ENCODE results near the gene KDM2A.
"Not testable (repeated sequence)": the region's sequence is repeated elsewhere in the genome, so short reads cannot be mapped to it uniquely, and the experiment has no call there.

KDM2A gene

GRCh38 chr11:67163006-67163405, 43.9 kb downstream of the KDM2A start:
- H3K4me3 ChIP-seq (replicated peaks; ENCODE audit: low read depth, low read length) = no peak overlapping the region
- H3K27me3 ChIP-seq (replicated peaks; ENCODE audit: control insufficient read depth, insufficient read depth, low read length) = no peaks in the 10 kb centered on the region
- H3K36me3 ChIP-seq (ENCODE audit: control insufficient read depth, insufficient read depth, low read length) = peaks cover 2% of the 10 kb centered on the region
- TF ChIP-seq CTCF (IDR thresholded peaks at IDR 0.05; ENCODE audit: insufficient read depth, low read length, poor library complexity, severe bottlenecking) = no peak
- DNase-seq (ENCODE audit: extremely low read depth, insufficient read length) = no peak

- Histone ChIP-seq H3K4me3 (replicated peaks; ENCODE audit: low read depth, low read length) (no peak overlapping the region), H3K27me3 (replicated peaks; ENCODE audit: control insufficient read depth, insufficient read depth, low read length) (no peaks in the 10 kb centered on the region), H3K36me3 (ENCODE audit: control insufficient read depth, insufficient read depth, low read length) (peaks cover 2% of the 10 kb centered on the region)
- DNase-seq (ENCODE audit: extremely low read depth, insufficient read length) = no peak
- no peak for TF ChIP-seq CTCF (IDR thresholded peaks at IDR 0.05; ENCODE audit: insufficient read depth, low read length, poor library complexity, severe bottlenecking)
Observed at GRCh38 chr11:67165623-67166022, 46.6 kb downstream of the KDM2A start.

GRCh38 chr11:67167091-67167490, 48.0 kb downstream of the KDM2A start:
- DNase-seq (ENCODE audit: extremely low read depth, insufficient read length) = no peak
- TF ChIP-seq CTCF (IDR thresholded peaks at IDR 0.05; ENCODE audit: insufficient read depth, low read length, poor library complexity, severe bottlenecking) = no peak
- H3K27me3 ChIP-seq (replicated peaks; ENCODE audit: control insufficient read depth, insufficient read depth, low read length) = no peaks in the 10 kb centered on the region
- H3K4me3 ChIP-seq (replicated peaks; ENCODE audit: low read depth, low read length) = no peak overlapping the region
- peaks cover 2% of the 10 kb centered on the region for H3K36me3 ChIP-seq (ENCODE audit: control insufficient read depth, insufficient read depth, low read length)

DNA sequence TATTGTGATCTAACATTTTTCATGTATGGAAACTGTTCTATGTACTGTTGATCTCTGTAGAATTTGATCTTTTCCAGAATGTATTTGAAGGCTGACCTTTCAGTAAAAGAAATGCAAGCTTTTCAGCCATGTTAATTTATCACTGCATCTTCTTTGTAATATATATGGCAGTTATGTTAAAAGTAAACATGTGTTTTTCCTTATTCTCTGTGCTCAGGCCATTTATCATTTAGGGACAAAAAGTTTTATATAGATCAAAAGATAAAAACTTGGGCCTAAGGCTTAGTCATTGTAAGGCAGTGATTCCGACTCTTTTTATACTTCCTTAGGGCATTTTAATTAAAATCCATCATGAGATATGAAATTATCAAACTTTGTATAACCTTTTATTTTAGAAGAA, 48.7 kb downstream of the KDM2A start:
- no peaks in the 10 kb centered on the region for H3K27me3 ChIP-seq (replicated peaks; ENCODE audit: control insufficient read depth, insufficient read depth, low read length)
- peaks cover 2% of the 10 kb centered on the region for H3K36me3 ChIP-seq (ENCODE audit: control insufficient read depth, insufficient read depth, low read length)
- TF ChIP-seq CTCF (IDR thresholded peaks at IDR 0.05; ENCODE audit: insufficient read depth, low read length, poor library complexity, severe bottlenecking) = no peak
- H3K4me3 ChIP-seq (replicated peaks; ENCODE audit: low read depth, low read length) = no peak overlapping the region
- no peak for DNase-seq (ENCODE audit: extremely low read depth, insufficient read length)

- not testable (repeated sequence) for DNase-seq (ENCODE audit: extremely low read depth, insufficient read length); H3K4me3 ChIP-seq (replicated peaks; ENCODE audit: low read depth, low read length); H3K36me3 ChIP-seq (ENCODE audit: control insufficient read depth, insufficient read depth, low read length); H3K27me3 ChIP-seq (replicated peaks; ENCODE audit: control insufficient read depth, insufficient read depth, low read length)
Observed at GRCh38 chr11:67168911-67169310, 49.8 kb downstream of the KDM2A start.

DNA sequence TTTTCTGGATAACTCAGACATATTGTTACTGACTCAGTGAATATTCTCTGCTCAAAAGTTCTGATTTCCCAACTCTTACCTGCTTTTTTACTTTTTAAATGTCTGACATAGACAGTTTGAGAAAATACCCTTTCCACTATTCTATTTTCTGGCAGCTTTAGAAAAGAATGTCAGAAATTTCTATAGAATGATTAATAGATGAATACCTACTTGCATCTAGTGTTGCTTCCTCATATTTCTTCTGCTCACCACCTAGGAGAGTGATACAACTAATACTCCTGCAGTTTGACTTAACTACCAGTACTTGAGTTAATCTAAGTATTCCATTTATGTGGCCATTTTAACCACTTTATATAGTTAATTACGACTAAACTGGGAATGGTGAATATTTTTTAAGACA, 55.2 kb downstream of the KDM2A start:
- no peak for TF ChIP-seq CTCF (IDR thresholded peaks at IDR 0.05; ENCODE audit: insufficient read depth, low read length, poor library complexity, severe bottlenecking)

More for the DNA sequence above, 55.2 kb downstream of the KDM2A start:
- no peak for DNase-seq (ENCODE audit: extremely low read depth, insufficient read length)
- Histone ChIP-seq H3K27me3 (replicated peaks; ENCODE audit: control insufficient read depth, insufficient read depth, low read length) (no peaks in the 10 kb centered on the region), H3K4me3 (replicated peaks; ENCODE audit: low read depth, low read length) (no peak overlapping the region), H3K36me3 (ENCODE audit: control insufficient read depth, insufficient read depth, low read length) (no peaks in the 10 kb centered on the region; the same call in 1 of the 2 replicates)
